H7 (cell line): Measurements from ENCODE around the gene TMEM72. TPM values are rescaled to one million over a fixed set of nuclear protein-coding genes. Genes with fewer than 3 reads are reported as not detected.

ENCODE experiments used
- DNase-seq: peaks from one replicate; pipeline ENCODE4 v3.0.0; 2012
- H3K27me3 ChIP-seq: 2 replicates; pipeline ENCODE4 v1.6.0; 2011; ENCODE audit warnings: mild to moderate bottlenecking, low read length; ENCODE audit not compliant: control insufficient read depth, insufficient read depth
- H3K36me3 ChIP-seq: replicated peaks from 2 replicates; pipeline ENCODE4 v1.5.1; 2011; ENCODE audit warnings: low read length; ENCODE audit not compliant: control insufficient read depth, insufficient read depth
- H3K4me3 ChIP-seq: 2 replicates; pipeline ENCODE4 v1.5.1; 2011; ENCODE audit warnings: low read depth, mild to moderate bottlenecking, control low read depth, low read length, moderate library complexity; ENCODE audit not compliant: insufficient read depth
- total RNA-seq: library from RNA; depleted of rRNA; stranded (reverse); fragments of >200 nt; shearing (Covaris generic); gene quantifications from 2 replicates; pipeline ENCODE4 v1.2.3, GENCODE V29; 2014

The TMEM72 gene
- total RNA-seq, 1 experiment from 2014 or later: not detected

GRCh38 chr10:44881649-44882048 lies 29.5 kb upstream of the TMEM72 start:
- no peak overlapping the region for H3K4me3 ChIP-seq
- peaks cover 9% of the 10 kb centered on the region for H3K27me3 ChIP-seq
- H3K36me3 ChIP-seq: no peaks in the 10 kb centered on the region
- DNase-seq: no peak

GRCh38 chr10:44882166-44882720 lies 28.9 kb upstream of the TMEM72 start:
- no peak for DNase-seq
- no peaks in the 10 kb centered on the region for H3K36me3 ChIP-seq
- H3K4me3 ChIP-seq: no peak overlapping the region
- peaks cover 9% of the 10 kb centered on the region for H3K27me3 ChIP-seq

- DNase-seq: no peak
- no peak overlapping the region for H3K4me3 ChIP-seq
- peaks cover 9% of the 10 kb centered on the region for H3K27me3 ChIP-seq
- no peaks in the 10 kb centered on the region for H3K36me3 ChIP-seq
These were observed 27.4 kb upstream of the TMEM72 start for GRCh38 chr10:44883593-44884331.

GRCh38 chr10:44885710-44886109 lies 25.4 kb upstream of the TMEM72 start:
- no peak for DNase-seq
- no peak overlapping the region for H3K4me3 ChIP-seq
- H3K27me3 ChIP-seq: no peaks in the 10 kb centered on the region
- no peaks in the 10 kb centered on the region for H3K36me3 ChIP-seq

- H3K4me3 ChIP-seq: no peak overlapping the region
- H3K27me3 ChIP-seq: no peaks in the 10 kb centered on the region
- no peaks in the 10 kb centered on the region for H3K36me3 ChIP-seq
- DNase-seq: no peak
These were observed 24.2 kb upstream of the TMEM72 start for GRCh38 chr10:44886966-44887365.

- Histone ChIP-seq H3K4me3 (no peak overlapping the region), H3K27me3 (no peaks in the 10 kb centered on the region), H3K36me3 (no peaks in the 10 kb centered on the region)
- DNase-seq: no peak
These were observed 22.3 kb upstream of the TMEM72 start for GRCh38 chr10:44888886-44889285.

GRCh38 chr10:44889834-44890233 lies 21.3 kb upstream of the TMEM72 start:
- no peaks in the 10 kb centered on the region for H3K36me3 ChIP-seq
- no peak for DNase-seq
- no peak overlapping the region for H3K4me3 ChIP-seq
- H3K27me3 ChIP-seq: no peaks in the 10 kb centered on the region

GRCh38 chr10:44890696-44891563 lies 20.2 kb upstream of the TMEM72 start:
- H3K4me3 ChIP-seq: no peak overlapping the region
- no peaks in the 10 kb centered on the region for H3K36me3 ChIP-seq
- H3K27me3 ChIP-seq: no peaks in the 10 kb centered on the region
- DNase-seq: no peak

- no peak for DNase-seq
- H3K27me3 ChIP-seq: no peaks in the 10 kb centered on the region
- no peaks in the 10 kb centered on the region for H3K36me3 ChIP-seq
- no peak overlapping the region for H3K4me3 ChIP-seq
These were observed 19.4 kb upstream of the TMEM72 start for GRCh38 chr10:44891721-44892120.

- no peaks in the 10 kb centered on the region; the same call in 1 of the 2 replicates for H3K36me3 ChIP-seq
- no peak overlapping the region for H3K4me3 ChIP-seq
- no peaks in the 10 kb centered on the region for H3K27me3 ChIP-seq
- DNase-seq: no peak
These were observed 17.3 kb upstream of the TMEM72 start for GRCh38 chr10:44893604-44894468.

- Histone ChIP-seq H3K27me3 (no peaks in the 10 kb centered on the region), H3K36me3 (no peaks in the 10 kb centered on the region; the same call in 1 of the 2 replicates), H3K4me3 (no peak overlapping the region)
- DNase-seq: no peak
These were observed 16.4 kb upstream of the TMEM72 start for GRCh38 chr10:44894691-44895090.

GRCh38 chr10:44895280-44895679 lies 15.9 kb upstream of the TMEM72 start:
- Histone ChIP-seq H3K36me3 (no peaks in the 10 kb centered on the region; the same call in 1 of the 2 replicates), H3K27me3 (no peaks in the 10 kb centered on the region), H3K4me3 (no peak overlapping the region)
- DNase-seq: no peak

- Histone ChIP-seq H3K4me3 (no peak overlapping the region), H3K36me3 (no peaks in the 10 kb centered on the region; the same call in 1 of the 2 replicates), H3K27me3 (no peaks in the 10 kb centered on the region)
- no peak for DNase-seq
These were observed 14.1 kb upstream of the TMEM72 start for GRCh38 chr10:44897049-44897448.

GRCh38 chr10:44898665-44899064 lies 12.5 kb upstream of the TMEM72 start:
- no peaks in the 10 kb centered on the region; the same call in 1 of the 2 replicates for H3K36me3 ChIP-seq
- DNase-seq: no peak

More at GRCh38 chr10:44898665-44899064, 12.5 kb upstream of the TMEM72 start:
- Histone ChIP-seq H3K4me3 (no peak overlapping the region), H3K27me3 (no peaks in the 10 kb centered on the region)
